ENCODE measurements around the gene DMBX1.

DNA sequence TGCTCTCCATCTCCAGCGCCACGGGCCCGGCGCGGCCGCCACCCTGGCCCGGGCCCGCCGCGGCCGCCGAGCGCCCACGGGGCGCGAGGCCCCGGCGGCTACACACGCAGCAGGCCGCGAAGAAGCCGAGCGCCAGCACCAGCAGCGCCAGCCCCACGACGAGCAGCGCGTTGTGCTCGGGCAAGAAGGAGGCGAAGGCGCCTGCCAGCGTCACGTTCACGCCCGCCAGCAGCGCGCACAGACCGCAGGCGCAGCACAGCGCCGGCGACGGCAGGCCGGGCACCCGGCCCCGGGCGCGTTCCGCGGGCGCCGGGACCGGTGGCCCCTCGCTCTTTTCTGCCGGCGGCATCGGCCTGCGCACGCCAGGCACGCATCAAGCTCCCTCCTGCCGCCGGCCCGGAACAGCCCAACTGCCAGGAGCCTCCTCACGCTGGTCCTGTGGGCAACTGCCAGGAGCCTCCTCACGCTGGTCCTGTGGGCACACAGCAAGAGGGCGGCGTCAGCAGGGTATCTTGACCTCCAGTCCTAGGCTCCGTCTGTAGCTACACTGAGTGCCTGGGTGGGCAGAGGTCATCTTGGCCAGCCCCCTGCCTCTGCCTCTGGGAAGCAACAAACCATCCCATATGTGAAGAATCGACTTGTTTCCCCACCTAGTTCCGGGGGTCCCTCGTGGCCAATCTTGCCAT is 43.7 kb downstream of the DMBX1 start:
- TF ChIP-seq EZH2phosphoT487 (IDR thresholded peaks at IDR 0.05; ENCODE audit: borderline replicate concordance, low read depth, low read length) = no peak
- TF ChIP-seq, protein P1, sequence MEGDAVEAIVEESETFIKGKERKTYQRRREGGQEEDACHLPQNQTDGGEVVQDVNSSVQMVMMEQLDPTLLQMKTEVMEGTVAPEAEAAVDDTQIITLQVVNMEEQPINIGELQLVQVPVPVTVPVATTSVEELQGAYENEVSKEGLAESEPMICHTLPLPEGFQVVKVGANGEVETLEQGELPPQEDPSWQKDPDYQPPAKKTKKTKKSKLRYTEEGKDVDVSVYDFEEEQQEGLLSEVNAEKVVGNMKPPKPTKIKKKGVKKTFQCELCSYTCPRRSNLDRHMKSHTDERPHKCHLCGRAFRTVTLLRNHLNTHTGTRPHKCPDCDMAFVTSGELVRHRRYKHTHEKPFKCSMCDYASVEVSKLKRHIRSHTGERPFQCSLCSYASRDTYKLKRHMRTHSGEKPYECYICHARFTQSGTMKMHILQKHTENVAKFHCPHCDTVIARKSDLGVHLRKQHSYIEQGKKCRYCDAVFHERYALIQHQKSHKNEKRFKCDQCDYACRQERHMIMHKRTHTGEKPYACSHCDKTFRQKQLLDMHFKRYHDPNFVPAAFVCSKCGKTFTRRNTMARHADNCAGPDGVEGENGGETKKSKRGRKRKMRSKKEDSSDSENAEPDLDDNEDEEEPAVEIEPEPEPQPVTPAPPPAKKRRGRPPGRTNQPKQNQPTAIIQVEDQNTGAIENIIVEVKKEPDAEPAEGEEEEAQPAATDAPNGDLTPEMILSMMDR (conservative IDR thresholded peaks at IDR 0.05; ENCODE audit: low read length) = no peak

Measured in OCI-LY7 (cell line).